GM19397 (cell line): ENCODE results near the gene SIPA1L3.

Experiments
- ATAC-seq: cut with Tn5 transposase; IDR thresholded peaks from one replicate; pipeline ENCODE4 v1.9.1; 2021; ENCODE audit warnings: mild to moderate bottlenecking, moderate library complexity; ENCODE audit not compliant: unreplicated experiment

The SIPA1L3 gene

DNA sequence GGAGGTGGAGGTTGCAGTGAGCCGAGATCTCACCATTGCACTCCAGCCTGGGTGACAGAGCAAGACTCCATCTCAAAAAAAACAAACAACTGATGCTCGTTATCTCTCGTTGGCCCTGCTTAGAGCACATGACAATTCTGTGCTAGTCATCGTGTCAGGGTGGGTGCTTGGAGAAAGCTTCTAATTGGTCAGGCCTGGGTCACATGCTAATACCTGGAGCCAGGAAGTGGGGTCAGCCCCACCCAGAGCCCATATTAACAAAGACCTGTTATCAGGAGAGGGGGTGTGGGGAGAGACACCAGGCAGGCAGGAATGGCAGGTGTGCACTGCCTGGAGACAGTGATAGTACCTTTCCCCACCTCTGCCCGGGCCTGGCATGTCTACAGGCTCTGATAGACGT, 232.1 kb downstream of the SIPA1L3 start:
- no peak for ATAC-seq

DNA sequence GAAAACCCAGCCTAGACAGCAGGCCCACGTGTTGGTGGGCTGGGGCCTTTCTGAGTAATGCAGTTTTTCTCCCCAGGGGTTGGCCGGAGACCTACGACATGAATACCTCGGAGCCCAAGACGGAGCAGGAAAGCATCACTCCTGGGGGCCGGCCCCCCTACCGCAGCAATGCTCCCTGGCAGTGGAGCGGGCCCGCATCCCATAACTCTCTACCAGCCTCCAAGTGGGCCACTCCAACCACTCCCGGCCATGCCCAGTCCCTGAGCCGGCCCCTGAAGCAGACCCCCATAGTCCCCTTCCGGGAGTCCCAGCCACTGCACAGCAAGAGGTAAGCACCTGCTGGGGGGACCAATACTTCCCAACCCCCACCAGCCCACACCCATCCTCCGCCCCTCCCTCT, 234.1 kb downstream of the SIPA1L3 start:
- ATAC-seq = no peak

DNA sequence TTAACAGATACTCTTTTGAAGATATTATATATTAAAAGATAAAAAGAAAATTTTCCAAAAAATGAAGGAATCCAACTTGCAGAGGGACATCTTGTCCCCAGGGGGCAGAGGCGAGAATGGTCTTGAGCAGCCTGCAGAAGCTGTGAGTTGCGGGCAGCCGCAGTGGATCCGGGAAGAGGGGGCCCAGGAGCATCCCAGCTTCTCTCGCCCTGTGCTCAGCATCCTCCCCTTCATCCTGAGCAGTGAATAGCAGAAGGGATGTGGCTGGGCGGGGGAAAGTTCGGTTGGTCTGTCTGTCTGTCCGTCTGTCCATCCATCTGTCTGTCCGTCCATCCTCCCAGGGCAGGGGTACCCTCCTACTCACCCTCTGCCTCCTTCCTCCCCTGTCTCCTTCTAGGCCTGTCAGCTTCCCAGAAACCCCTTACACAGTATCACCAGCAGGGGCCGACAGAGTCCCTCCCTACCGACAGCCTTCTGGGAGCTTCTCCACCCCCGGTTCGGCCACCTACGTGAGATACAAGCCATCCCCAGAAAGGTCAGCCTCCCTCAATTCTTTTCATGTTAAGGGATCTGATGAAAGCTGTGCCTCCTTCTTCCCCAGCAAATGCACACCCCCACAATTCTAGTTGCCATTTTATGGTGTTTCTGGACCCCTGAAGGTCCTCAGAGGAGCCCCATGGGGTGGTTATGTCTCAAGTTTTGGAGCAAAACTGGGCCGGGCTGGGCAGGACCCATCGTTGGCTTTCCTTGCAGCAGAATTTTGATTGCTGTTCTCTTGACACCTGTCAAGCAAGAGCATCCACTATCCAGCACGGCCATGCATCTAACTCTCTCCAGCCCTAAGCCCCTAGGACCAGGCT, 235.4 kb downstream of the SIPA1L3 start:
- ATAC-seq = no peak

DNA sequence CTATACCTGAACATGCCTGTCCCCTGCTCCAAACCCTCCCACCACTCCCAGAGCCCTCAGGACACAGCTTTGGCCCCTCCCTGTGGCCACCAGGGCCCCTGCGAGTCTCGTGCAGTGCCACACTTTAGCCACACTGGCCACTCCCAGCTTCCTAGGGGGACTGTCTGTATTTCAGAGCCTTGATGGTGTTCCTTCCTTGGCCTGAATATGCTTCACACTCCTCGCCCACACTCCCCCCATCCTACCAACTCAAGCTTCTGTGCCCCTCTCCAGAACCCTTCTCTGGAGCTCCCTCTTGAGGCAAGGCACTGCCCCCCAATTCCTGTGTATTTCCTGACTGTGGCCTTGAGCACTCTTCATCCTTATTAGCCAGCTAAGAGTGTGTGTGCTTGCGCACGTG, 236.8 kb downstream of the SIPA1L3 start:
- no peak for ATAC-seq

DNA sequence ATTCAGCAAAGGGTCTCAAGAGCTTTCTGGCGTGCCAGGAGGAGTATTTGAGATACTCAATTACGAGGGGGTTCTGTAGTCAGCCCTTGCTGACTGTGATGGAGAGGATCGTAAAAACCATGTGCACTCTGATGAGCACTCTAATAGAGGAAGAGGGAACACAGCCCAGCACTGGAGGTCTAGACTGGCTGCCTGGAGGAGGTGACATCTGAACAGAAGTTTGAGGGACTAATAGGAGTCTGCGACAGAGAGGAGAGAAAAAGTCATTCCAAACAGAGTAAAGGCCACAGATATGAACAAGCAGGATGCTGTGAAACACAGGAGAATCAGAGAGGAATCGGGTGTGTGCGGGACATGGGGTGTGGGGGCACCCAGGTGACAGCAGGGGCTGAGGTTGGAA, 237.7 kb downstream of the SIPA1L3 start:
- ATAC-seq = no peak

DNA sequence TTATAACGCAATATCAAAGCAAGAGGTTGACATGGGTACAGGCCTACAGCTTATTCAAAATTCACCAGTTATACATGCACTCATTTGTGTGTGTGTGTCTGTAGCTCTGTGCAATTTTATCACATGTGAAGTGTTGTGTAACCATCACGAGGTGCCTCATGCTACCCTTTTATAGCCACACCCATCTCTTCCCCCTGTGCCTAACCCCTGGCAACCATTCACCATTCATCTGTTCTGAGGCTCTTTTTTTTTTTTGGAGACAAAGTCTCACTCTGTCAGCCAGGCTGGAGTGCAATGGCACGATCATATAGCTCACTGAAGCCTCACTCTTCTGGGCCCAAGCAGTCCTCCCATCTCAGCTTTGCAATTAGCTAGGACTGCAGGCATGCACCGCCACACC, 238.6 kb downstream of the SIPA1L3 start:
- no peak for ATAC-seq

DNA sequence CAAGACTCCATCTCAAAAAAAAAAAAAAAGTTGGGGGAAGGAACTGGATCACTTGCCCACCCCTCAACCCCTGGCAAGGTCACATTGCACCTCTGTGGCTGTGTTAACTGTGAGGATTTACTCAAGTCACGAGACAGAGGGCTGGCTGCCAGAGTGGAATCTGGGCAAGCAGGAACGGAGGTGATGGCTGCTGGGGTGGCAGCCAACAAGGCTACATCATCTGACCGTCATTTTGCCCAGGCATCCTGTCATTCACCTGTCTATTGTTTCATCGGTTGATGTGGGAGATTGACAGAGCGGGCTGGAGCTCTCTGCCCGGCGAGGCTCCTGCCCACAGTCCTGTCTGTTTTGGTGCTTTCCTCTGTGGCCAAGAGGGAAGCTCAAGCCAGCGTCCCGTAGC, 241.3 kb downstream of the SIPA1L3 start:
- no peak for ATAC-seq

DNA sequence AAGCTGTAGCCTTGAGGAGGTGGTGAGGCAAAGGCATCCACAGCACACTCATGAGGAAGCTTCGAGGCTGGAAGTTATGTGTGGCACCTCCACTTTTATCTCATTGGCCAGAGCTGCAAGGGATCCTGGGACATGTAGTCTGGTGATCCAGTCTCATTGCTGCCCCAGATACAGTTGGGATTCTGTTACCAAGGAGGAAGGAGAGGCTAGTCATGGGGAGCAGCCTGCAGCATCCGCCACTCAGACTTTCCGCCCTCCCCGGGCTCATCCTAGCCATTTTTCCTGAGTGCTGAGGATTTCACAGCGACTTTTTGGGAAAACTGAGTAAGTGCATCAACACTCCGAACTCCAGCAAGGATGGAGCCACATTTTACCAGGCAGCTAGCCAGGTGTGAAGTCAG, 242.7 kb downstream of the SIPA1L3 start:
- no peak for ATAC-seq

DNA sequence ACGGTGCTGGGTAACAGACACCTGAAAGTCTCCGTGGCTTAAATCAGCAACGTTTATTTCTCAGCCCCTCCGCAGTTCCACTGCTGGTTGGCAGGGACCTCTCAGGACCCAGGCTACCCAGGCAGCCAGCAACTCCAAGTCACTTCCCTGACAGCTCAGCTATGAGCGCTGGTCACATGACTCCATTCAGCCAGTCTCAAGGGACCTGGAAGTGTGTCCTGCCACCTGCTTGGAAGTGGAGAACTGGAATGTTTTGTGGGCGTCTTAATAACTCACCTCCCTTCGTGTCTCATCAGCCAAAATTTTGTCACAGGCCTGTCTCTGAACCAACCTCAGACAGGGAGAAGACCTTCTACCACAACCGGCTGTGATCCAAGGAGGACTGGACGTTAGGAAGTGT, 244.2 kb downstream of the SIPA1L3 start:
- no peak for ATAC-seq

DNA sequence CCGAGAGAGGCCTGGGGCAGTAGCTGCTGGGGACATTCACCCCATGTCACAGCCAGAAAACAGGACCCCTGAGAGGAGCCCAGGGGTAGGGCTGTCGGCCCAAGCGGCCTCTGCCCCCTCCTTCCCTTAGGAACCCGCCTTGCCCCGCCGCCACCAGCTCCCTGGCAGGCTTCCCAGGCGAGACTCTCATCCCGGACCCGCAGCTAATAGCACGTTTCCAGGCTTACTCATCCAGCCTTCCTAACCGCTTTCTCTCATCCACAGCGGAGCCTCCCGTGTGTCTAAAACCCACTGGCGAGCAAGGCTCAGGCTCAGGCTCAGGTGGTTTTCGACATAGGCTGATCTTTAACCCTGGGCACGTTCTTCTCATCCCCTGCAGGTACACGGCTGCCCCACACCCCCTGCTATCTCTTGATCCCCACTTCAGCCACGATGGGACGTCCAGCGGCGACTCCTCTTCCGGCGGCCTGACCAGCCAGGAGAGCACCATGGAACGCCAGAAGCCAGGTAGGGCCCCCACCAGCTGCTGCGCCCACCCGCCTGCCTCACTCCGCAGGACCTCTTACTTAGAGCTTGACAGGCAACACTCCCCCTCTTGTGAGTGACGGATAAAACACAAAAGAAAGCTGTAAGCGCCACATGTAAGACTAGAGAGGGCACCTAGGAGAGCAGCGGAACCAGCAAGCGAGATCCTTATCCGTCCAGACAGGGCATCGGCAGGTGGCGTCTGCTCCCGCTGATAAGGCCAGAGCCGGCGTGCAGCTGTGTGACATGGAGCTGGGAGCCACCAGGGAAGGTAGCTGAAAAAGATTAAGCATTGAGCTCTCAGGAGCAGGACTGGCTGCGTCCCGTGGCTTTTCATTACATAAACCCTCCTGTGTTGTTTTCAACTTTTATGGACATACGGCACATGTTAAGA, 245.7 kb downstream of the SIPA1L3 start:
- no peak for ATAC-seq

DNA sequence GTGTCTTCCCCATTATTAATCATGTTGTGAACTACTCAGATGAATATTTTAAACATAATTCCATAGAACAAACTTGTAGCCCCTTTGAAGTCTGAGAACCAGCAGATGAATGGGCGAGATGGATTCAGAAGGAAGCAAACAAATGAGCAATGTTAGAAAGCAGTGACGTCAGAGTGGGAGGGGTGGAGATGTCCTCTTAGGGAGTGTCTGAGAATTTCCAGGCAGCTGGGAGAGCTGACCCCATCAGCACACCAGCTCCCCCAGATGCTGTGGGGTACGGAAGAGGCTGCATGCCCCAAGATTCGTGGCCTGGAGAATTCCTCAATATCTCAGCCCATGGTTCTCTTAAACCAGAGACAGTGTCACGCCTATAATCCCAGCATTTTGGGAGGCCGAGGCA, 248.4 kb downstream of the SIPA1L3 start:
- ATAC-seq = no peak

DNA sequence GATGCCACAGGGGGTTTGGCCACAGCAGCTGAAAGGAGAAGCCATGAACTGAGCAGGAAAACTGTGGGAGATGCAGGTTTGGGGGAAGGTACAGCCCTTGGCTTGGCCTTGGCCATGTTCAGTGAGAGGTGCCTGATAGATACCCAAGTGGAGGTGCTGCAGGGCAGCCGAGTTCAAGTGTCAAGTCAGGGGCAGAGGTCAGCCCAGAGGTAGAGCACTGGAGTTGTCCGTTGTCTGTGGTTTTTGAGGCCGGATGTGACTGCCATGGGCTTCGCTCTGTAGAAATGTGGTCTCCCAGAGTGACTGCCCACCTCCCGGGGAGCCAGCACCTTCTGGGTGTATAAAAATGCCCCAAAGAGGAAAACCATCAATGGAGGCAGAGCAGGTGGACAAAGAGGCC, 251.7 kb downstream of the SIPA1L3 start:
- no peak for ATAC-seq

DNA sequence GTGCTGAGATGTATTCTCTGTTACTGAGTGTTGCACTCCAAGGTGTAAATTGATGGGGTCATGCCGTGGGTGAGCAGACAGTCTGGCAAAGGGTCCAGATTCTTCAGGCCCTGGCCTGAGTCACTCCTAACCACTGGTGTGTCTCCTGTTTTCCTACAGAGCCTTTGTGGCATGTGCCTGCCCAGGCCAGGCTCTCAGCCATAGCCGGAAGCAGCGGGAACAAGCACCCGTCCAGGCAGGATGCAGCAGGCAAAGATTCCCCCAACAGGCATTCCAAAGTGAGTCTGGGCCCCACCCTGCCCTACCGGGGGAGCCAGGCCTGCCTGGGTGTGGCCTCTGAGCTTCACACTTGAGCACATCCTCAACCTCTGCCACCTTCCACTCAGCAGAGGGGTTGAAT, 255.1 kb downstream of the SIPA1L3 start:
- no peak for ATAC-seq

DNA sequence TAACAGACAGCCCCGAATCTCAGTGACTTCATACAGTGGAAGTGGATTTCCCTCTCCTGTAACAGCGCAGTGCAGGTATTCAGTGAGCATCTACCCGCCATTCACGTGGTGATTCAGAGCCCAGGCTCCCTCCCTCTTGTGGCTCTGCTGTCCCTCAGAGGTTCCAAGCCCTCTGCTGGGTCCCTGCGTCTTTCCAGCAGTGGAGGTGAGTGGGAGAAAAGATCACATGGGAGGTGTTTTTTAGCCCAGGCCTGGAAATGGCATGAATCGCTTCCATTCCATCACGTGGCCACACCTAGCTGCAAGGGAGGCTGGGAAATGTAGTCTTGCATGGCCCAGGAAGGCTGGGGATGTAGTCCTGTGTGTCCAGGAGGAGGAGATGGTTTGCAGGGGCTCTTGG, 255.6 kb downstream of the SIPA1L3 start:
- no peak for ATAC-seq

DNA sequence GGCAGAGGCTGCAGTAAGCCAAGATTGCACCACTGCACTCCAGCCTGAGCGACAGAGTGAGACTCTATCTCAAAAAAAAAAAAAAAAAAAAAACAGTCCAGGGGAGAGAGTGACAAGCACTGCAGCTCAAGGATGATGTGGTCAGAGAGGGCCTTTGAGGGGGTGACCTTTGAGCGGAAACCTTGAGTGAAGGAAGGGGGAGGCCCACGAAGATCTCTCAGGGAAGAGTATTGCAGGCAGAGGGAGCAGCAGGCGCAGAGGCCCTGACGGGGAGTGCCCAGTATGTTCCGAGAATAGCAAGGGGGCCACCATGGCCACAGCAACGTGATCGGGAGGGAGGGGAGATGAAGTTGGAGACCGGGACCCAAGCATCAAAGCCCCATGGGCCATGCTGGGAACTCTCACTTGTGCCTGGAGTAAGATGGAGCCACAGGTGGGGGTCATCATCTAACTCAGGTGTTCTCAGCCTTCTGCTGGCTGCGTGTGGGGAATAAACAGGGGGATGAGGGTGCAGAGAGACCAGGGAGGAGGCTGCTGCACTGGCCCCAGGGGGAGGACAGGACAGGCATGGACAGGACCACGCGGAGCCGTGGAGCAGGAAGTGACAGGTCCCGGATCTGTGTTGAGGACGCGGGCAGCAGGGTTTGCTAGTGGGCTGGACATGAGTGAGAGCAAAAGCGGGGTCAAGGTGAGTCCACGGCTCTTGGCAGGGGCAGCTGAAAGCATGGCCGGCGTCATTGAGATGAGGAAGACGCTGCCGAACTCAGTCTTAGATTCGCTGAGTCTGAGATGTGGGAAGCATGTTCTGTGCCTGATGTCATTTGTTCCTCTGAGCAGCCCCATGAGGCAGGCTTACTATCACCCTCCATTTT, 256.6 kb downstream of the SIPA1L3 start:
- no peak for ATAC-seq

DNA sequence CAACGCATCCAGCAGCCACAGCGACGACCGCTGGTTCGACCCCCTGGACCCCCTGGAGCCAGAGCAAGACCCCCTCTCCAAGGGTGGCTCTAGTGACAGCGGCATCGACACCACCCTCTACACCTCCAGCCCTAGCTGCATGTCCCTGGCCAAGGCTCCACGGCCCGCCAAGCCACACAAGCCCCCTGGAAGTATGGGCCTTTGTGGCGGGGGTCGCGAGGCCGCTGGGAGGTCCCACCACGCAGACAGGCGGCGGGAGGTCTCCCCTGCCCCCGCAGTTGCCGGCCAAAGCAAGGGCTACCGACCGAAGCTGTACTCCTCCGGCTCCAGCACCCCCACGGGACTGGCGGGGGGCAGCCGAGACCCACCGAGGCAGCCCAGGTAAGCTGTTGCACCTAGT, 257.5 kb downstream of the SIPA1L3 start:
- no peak for ATAC-seq

DNA sequence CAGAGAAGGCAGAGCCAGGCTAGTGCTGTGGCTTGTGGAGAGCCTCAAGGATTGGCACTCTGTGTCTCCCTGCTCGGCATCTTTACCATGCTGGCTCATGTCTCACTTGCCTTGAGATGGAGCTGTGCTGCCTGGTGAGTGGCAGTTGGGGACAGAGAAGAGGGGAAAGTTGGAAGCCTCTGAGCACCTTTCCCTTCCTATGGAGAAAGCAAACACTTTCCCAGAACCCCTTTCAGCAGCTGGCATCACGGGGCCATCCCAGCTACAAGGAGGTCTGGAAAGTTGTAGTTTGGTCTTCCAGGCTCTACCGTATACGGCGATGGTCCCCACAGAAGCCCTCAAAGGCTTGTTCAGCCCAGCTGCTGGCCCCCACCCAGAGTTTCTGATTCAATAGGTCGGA, 258.3 kb downstream of the SIPA1L3 start:
- no peak for ATAC-seq

DNA sequence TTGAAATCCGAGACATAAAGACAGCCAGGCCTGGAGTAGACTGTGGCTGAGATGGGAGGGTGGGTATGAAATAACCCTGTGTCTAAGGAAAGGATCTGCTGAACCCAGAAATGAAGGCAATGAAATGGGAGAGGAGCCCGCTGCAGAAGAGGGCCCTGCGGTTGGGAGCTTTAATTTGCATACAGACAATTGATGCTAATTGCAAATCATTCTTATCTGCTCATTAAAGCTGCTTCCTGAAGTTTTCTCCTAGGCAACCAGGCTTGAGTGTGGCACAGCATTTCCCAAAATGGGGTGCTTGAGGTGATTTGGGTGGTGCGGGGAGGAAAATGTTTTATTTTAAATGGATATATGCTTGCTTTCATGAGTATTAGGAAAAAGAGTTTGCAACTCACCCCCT, 261.6 kb downstream of the SIPA1L3 start:
- ATAC-seq = no peak

DNA sequence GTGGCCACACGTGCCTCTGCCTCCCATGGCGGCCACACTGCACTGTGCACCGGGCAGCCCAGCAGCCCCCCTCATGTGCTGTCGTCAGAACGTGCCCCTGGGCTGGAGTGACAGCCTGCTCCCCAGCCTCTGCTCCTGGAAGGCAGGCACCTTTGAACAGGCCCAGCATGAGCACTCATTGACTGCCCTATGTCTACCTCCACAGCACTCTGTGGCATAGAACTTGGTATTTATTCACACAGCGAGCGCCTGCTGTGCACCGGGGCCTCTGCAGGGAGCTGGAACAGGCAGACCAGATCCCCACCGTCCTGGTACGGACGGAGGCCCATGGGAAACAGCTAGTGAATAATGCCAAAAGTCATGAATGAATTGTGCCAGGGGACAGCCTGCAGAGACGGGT, 263.3 kb downstream of the SIPA1L3 start:
- ATAC-seq = no peak

DNA sequence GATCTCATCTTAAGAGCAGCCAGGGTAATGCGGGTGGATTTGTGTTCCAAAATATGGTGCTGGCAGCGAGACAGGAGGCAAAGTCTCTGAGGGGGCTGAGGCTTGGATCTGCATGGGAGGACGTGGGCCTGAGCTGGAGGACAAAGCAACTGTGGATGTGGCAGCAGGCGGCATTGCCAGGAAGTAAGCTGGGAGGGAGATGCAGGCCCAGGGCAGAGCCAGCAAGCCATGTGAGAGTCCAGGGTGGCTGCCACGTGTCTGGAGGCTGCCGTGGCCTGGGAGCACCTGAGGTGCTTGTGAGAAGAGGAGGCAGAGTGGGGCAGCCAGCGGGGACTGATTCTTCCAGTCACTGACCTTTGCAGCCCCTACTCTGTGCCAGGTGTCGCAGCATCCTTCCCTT, 265.0 kb downstream of the SIPA1L3 start:
- no peak for ATAC-seq
